ENCODE measurements around the gene SVOP.

DNA sequence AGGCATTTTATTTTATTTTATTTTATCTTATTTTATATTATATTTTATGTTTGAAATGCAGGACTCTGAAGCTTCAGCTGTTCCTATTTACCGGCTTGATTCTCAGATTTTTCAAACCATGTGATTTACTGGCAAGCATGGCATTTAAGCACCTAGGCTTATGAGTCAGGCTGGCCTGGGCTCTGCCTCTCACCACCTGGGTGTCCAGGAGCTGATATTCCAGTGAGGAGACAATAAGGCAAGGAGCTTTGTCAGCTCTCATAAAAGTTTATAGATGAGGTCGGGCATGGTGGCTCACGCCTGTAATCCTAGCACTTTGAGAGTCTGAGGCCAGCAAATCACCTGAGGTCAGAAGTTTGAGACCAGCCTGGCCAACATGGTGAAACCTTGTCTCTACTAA is 138.9 kb downstream of the SVOP start:
- TF ChIP-seq POLR2A (IDR thresholded peaks at IDR 0.05), result no peak
- TF ChIP-seq, protein P1, sequence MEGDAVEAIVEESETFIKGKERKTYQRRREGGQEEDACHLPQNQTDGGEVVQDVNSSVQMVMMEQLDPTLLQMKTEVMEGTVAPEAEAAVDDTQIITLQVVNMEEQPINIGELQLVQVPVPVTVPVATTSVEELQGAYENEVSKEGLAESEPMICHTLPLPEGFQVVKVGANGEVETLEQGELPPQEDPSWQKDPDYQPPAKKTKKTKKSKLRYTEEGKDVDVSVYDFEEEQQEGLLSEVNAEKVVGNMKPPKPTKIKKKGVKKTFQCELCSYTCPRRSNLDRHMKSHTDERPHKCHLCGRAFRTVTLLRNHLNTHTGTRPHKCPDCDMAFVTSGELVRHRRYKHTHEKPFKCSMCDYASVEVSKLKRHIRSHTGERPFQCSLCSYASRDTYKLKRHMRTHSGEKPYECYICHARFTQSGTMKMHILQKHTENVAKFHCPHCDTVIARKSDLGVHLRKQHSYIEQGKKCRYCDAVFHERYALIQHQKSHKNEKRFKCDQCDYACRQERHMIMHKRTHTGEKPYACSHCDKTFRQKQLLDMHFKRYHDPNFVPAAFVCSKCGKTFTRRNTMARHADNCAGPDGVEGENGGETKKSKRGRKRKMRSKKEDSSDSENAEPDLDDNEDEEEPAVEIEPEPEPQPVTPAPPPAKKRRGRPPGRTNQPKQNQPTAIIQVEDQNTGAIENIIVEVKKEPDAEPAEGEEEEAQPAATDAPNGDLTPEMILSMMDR (IDR thresholded peaks at IDR 0.05), result no peak

All from testis (tissue), 2 donors.